Lower leg skin (tissue), 4 donors: ENCODE results near the gene SCGB1C1. TPM values are rescaled to one million over a fixed set of nuclear protein-coding genes. Genes with fewer than 3 reads are reported as not detected.
"Not testable (repeated sequence)": the region's sequence is repeated elsewhere in the genome, so short reads cannot be mapped to it uniquely, and the experiment has no call there.

Source experiments
- DNase-seq, 2 donors: peaks; one replicate each; pipeline ENCODE4 v3.0.0-alpha.2; 2019; ENCODE audit warnings: low spot score in 2 of 2
- H3K4me3 ChIP-seq: fragments of 200-600 bp; sonication (generic); 2 replicates; pipeline ENCODE4 v1.5.1; 2017; ENCODE audit warnings: mild to moderate bottlenecking, low read depth; ENCODE audit not compliant: poor library complexity, severe bottlenecking
- POLR2A ChIP-seq, 2 donors: fragments of 450-650 bp; IDR thresholded peaks; one replicate each; pipeline ENCODE4 v1.6.1; 2016 to 2017; ENCODE audit warnings: antibody characterized with exemption in 2 of 2, mild to moderate bottlenecking in 1 of 2, moderate library complexity in 1 of 2
- WGBS, 2 donors: methylation state at CpG; one replicate each; pipeline ENCODE4 v1.1.5; 2018; 5-methylcytosine and 5-hydroxymethylcytosine counted together
- intact Hi-C: fragments of 100-400 bp; cut with DNase I; formaldehyde crosslinking; loops from one replicate; pipeline ENCODE4 v1.15.0; 2023; ENCODE audit warnings: low total_unique reads
- total RNA-seq, 4 donors: library from RNA; depleted of rRNA; stranded (reverse); fragments of >200 nt; gene quantifications; one replicate each; pipeline ENCODE4 v1.1.0, GENCODE V29; 2016
- TF ChIP-seq, protein P1 (sequence below), 3 donors: fragments of 450-650 bp; IDR thresholded peaks; one replicate each; pipeline ENCODE4 v1.5.1; 2016; ENCODE audit warnings: antibody characterized with exemption in 3 of 3, mild to moderate bottlenecking in 3 of 3, moderate library complexity in 2 of 3

The SCGB1C1 gene
- total RNA-seq, 4 donors from 2014 or later = not detected

DNA sequence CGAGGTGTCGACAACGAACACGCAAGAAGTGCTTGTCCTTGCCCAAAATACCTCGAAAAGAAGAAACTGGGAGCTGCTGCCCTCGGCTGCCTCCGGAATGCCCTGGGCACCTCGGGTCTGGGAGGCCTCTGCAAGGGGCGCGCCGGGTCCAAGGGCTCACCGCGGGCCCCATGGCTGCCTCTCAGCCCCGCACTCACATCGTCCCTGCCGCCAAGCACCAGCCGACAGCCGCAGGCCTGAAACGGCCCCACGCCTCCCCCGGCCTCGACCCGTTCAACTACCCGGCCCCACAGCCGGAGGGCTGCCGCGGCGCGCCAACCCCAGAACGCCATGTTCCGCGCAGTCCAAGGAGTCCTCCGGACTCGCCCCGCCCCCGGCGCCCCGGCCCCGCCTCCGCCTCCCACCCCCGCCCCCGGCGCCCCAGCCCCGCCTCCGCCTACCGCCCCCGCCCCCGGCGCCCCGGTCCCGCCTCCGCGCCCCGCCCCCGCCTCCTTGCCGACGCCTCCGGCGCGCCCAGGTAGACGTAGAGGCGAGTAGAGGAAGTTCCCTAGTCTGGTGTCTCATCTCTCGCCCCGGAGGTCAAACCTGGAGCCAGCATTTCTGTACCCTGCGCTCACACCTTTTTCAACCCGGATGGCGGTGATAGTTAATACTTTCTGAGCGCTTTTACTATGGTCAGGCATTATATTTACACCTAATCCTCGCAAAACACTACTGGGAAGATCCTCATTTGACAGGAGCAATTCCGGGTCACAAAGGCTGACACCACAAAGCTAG is 43.3 kb downstream of the SCGB1C1 start, which contains the start of gene SIRT3:
Gene SIRT3, minus strand, starts transcription at position 346 of the 777 bp plus-strand sequence. Its CDS starts 14 bp downstream, at position 332.
- DNase-seq = peak; percentile 69 to 94
- 0 to 2% methylated on average over 20 to 32 of the region's 70 CpGs for WGBS, 2 donors
- TF ChIP-seq POLR2A (IDR thresholded peaks at IDR 0.05) = no peak
- H3K4me3 ChIP-seq = peak within 1 kb of the TSS; percentile 92
- intact Hi-C loops = no loop called here

DNA sequence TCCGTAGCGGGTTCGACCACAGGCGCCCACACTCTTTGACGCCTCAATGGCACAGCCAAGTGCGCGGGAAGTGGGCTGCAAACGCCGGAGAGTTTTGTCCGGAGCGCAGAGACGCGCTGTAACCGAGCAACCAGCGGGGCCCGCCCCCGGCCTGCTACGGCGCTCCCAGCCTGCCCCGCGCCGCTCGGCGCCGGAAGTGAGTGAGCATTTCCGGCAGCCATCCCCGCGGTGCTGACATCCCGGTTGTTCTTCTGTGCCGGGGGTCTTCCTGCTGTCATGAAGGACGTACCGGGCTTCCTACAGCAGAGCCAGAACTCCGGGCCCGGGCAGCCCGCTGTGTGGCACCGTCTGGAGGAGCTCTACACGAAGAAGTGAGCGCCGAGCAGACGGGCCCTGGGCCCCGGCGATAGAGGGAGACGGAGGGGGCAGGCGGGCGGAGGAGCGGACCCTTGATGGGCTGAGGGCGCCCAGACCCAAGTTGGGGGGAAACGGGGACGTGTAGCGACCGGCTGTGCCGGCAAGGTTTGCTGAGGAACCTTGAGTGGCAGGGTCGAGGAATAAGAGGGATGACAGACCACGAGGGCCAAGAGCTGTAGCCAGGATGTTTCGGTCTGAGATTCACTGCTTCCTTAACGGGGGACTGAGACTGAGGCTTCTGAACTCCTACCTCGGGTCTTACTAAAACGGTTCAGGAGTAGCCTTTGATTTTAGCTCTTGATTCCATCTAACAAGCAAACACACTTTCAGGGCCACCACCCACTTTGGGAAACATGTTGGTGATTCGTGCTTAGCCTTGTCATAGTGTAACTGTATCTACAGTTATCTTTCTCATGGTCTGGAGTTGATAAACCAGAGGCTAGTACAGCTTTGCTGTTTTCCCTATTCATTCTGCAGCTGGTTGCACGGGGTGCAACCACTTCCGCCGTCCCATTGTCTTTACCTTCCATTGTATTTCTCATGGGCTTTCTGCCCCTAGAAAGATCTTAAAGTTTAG is 44.2 kb downstream of the SCGB1C1 start, which contains the start of gene PSMD13:
Gene PSMD13, plus strand, starts transcription at position 203 of the 994 bp plus-strand sequence. Its CDS starts 74 bp downstream, at position 277.
- intact Hi-C loops = no loop called here
- TF ChIP-seq POLR2A (IDR thresholded peaks at IDR 0.05) = no peak
- TF ChIP-seq, protein P1, sequence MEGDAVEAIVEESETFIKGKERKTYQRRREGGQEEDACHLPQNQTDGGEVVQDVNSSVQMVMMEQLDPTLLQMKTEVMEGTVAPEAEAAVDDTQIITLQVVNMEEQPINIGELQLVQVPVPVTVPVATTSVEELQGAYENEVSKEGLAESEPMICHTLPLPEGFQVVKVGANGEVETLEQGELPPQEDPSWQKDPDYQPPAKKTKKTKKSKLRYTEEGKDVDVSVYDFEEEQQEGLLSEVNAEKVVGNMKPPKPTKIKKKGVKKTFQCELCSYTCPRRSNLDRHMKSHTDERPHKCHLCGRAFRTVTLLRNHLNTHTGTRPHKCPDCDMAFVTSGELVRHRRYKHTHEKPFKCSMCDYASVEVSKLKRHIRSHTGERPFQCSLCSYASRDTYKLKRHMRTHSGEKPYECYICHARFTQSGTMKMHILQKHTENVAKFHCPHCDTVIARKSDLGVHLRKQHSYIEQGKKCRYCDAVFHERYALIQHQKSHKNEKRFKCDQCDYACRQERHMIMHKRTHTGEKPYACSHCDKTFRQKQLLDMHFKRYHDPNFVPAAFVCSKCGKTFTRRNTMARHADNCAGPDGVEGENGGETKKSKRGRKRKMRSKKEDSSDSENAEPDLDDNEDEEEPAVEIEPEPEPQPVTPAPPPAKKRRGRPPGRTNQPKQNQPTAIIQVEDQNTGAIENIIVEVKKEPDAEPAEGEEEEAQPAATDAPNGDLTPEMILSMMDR (IDR thresholded peaks at IDR 0.05) = no peak
- peak within 1 kb of the TSS; percentile 92 for H3K4me3 ChIP-seq
- DNase-seq = peak; percentile 75 to 96
- 2% methylated on average over 52 to 62 of the region's 62 CpGs for WGBS, 2 donors

DNA sequence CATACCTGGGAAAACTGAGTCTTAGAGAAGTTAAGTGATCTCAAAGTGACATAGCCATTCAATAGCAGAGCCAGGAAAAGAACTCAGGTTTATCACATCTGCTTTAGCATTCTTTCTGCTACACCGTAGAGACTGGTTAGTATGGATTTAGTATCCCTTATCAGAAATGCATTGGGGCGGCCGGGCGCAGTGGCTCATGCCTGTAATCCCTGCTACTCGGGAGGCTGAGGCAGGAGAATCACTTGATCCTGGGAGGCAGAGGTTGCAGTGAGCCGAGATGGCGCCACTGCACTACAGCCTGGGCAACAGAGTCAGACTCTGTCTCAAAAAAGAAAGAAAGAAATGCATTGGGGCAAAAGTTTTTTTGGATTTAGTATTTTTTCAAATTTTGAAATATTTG is 45.5 kb downstream of the SCGB1C1 start:
- H3K4me3 ChIP-seq, intact Hi-C loops: not testable (repeated sequence)

DNA sequence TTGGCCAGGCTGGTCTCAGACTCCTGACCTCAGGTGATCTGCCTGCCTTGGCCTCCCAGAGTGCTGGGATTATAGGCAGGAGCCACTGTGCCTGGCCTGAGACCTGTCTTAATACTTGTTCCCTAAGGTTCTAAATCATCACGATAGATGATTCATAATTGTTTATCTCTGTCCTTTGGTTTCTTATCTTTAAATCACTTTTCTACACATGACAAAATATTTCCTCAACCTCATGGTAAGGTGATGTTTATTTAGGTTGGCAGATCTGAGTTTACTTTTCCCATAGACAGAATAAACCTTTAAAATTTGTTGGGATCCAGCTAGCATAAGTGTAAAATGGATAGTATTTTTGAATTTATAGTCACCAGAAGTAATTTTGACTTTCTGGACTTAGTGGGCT is 47.4 kb downstream of the SCGB1C1 start:
- WGBS, 2 donors = 54 to 55% methylated on average over 1 of the region's 1 CpG
- TF ChIP-seq POLR2A (IDR thresholded peaks at IDR 0.05) = no peak
- TF ChIP-seq, protein P1 (IDR thresholded peaks at IDR 0.05) = no peak

More for the DNA sequence above, 45.5 kb downstream of the SCGB1C1 start:
- DNase-seq = peak in 1 of 2 donors; percentile 60
- WGBS, 2 donors = 86 to 87% methylated on average over 7 of the region's 7 CpGs

DNA sequence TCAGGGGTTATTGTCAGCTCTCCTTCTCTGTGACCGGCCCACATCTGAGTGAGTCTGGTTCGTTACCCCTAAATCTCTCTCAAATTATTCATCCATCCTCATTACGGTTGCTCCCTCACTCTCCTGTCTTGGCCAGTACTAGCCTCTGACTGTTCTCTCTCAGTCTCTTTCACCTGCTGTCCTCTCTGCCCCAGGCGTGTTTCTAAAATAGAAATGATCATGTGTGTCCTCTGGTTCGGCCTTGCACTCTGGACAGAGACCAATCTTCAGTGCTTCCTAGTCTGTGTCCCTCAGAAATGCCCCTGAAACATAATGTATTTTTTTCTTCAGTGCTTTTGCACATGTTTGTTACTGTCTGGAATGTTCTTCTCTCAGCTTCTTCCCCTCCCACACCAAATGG is 48.8 kb downstream of the SCGB1C1 start:
- TF ChIP-seq, protein P1 (IDR thresholded peaks at IDR 0.05) = no peak
- H3K4me3 ChIP-seq = no peak overlapping the region

More for the DNA sequence above, 47.4 kb downstream of the SCGB1C1 start:
- DNase-seq = no peak
- H3K4me3 ChIP-seq = no peak overlapping the region
- intact Hi-C loops = no loop called here

More for the DNA sequence above, 48.8 kb downstream of the SCGB1C1 start:
- peak in 1 of 2 donors; percentile 17 for DNase-seq
- intact Hi-C loops = loop anchor here (1.0 kb wide), 1 partner anchor 32 kb away; no protein-coding TSS in a partner anchor
- WGBS, 2 donors = 89 to 91% methylated on average over 5 of the region's 5 CpGs

Other genes starting within 250 kb of the SCGB1C1 start
- 10 to 100 TPM; 25.5 to 33.3 (median 31.6) TPM for gene BET1L, start 14.3 kb downstream of the SCGB1C1 start, total RNA-seq
- 10 to 100 TPM; 58.0 to 91.2 (median 66.9) TPM for gene RIC8A, start 14.6 kb downstream of the SCGB1C1 start, total RNA-seq
- gene SIRT3, start 43.3 kb downstream of the SCGB1C1 start, total RNA-seq = 10 to 100 TPM; 12.6 to 18.4 (median 14.2) TPM
- 100 to 1,000 TPM in 1 of 4 donors, 10 to 100 TPM in 3; 65.1 to 115 (median 90.8) TPM for gene PSMD13, start 43.9 kb downstream of the SCGB1C1 start, total RNA-seq
- under 1 TPM in 3 of 4 donors, not detected in 1; 0.25 to 0.32 (median 0.27) TPM for gene NLRP6, start 85.3 kb downstream of the SCGB1C1 start, total RNA-seq
- 1 to 10 TPM; 4.0 to 7.7 (median 6.9) TPM for gene PGGHG, start 96.0 kb downstream of the SCGB1C1 start, total RNA-seq
- gene IFITM5, start 106.4 kb downstream of the SCGB1C1 start, total RNA-seq = not detected
- 10 to 100 TPM; 22.2 to 99.4 (median 52.9) TPM for gene IFITM2, start 114.7 kb downstream of the SCGB1C1 start, total RNA-seq
- 100 to 1,000 TPM in 1 of 4 donors, 10 to 100 TPM in 3; 44.2 to 114 (median 65.4) TPM for gene IFITM1, start 121.0 kb downstream of the SCGB1C1 start, total RNA-seq
- gene IFITM3, start 127.8 kb downstream of the SCGB1C1 start, total RNA-seq = 100 to 1,000 TPM in 1 of 4 donors, 10 to 100 TPM in 3; 39.6 to 124 (median 84.2) TPM
- gene B4GALNT4, start 176.4 kb downstream of the SCGB1C1 start, total RNA-seq = 10 to 100 TPM in 1 of 4 donors, 1 to 10 TPM in 3; 1.8 to 20.0 (median 5.0) TPM
- gene PKP3, start 201.1 kb downstream of the SCGB1C1 start, total RNA-seq = 100 to 1,000 TPM; 612 to 880 (median 754) TPM
- gene SIGIRR, start 221.9 kb downstream of the SCGB1C1 start, total RNA-seq = 10 to 100 TPM; 15.1 to 23.2 (median 19.0) TPM
- 100 to 1,000 TPM in 2 of 4 donors, 10 to 100 TPM in 2; 55.7 to 116 (median 92.1) TPM for gene ANO9, start 248.9 kb downstream of the SCGB1C1 start, total RNA-seq